ENCODE measurements around the gene TSPAN11.

TSPAN11 gene

GRCh38 chr12:30885321-30885720 lies 41.2 kb upstream of the TSPAN11 start (continued):
- TF ChIP-seq TCF4 (CRISPR knock-in tag; IDR thresholded peaks at IDR 0.05; ENCODE audit: borderline replicate concordance): no peak
- TF ChIP-seq ZFP30 (CRISPR knock-in tag; IDR thresholded peaks at IDR 0.05): no peak
- no peak for TF ChIP-seq TSHZ2 (CRISPR knock-in tag; IDR thresholded peaks at IDR 0.05)
- TF ChIP-seq ESRRG (CRISPR knock-in tag; IDR thresholded peaks at IDR 0.05): no peak
- no peak for TF ChIP-seq CSRNP3 (CRISPR knock-in tag; IDR thresholded peaks at IDR 0.05)

GRCh38 chr12:30887226-30887625 lies 39.3 kb upstream of the TSPAN11 start:
- TF ChIP-seq POU6F1 (CRISPR knock-in tag; IDR thresholded peaks at IDR 0.05; ENCODE audit: borderline replicate concordance, low read depth) (no peak), ISL1 (CRISPR knock-in tag; IDR thresholded peaks at IDR 0.05) (no peak), SNAI2 (CRISPR knock-in tag; IDR thresholded peaks at IDR 0.05) (no peak), OSR1 (CRISPR knock-in tag; IDR thresholded peaks at IDR 0.05) (no peak), GLIS3 (CRISPR knock-in tag; IDR thresholded peaks at IDR 0.05) (no peak), PPARA (CRISPR knock-in tag; IDR thresholded peaks at IDR 0.05; ENCODE audit: borderline replicate concordance) (no peak), TCF4 (CRISPR knock-in tag; IDR thresholded peaks at IDR 0.05; ENCODE audit: borderline replicate concordance) (no peak), RARB (CRISPR knock-in tag; IDR thresholded peaks at IDR 0.05) (no peak), ZNF70 (CRISPR knock-in tag; IDR thresholded peaks at IDR 0.05) (no peak), PATZ1 (CRISPR knock-in tag; IDR thresholded peaks at IDR 0.05; ENCODE audit: borderline replicate concordance) (no peak), ZFP30 (CRISPR knock-in tag; IDR thresholded peaks at IDR 0.05) (no peak), ESRRG (CRISPR knock-in tag; IDR thresholded peaks at IDR 0.05) (no peak), ZC3H10 (CRISPR knock-in tag; IDR thresholded peaks at IDR 0.05) (no peak), ZNF8 (CRISPR knock-in tag; IDR thresholded peaks at IDR 0.05) (no peak), CREB5 (CRISPR knock-in tag; IDR thresholded peaks at IDR 0.05; ENCODE audit: low read depth) (no peak), CSRNP3 (CRISPR knock-in tag; IDR thresholded peaks at IDR 0.05) (no peak), CSDC2 (CRISPR knock-in tag; IDR thresholded peaks at IDR 0.05) (no peak), ZNF565 (CRISPR knock-in tag; conservative IDR thresholded peaks at IDR 0.05; ENCODE audit: low read depth) (no peak), BACH2 (CRISPR knock-in tag; IDR thresholded peaks at IDR 0.05; ENCODE audit: borderline replicate concordance) (no peak), ARNTL (CRISPR knock-in tag; IDR thresholded peaks at IDR 0.05; ENCODE audit: borderline replicate concordance, low read depth) (no peak)
- ATAC-seq: no peak

Measured in SK-N-SH treated with all-trans-retinoic acid at 6 μM for 48 hours (cell line).